GM18867 (cell line): Measurements from ENCODE around the gene EHD2.
"Not testable (repeated sequence)": the region's sequence is repeated elsewhere in the genome, so short reads cannot be mapped to it uniquely, and the experiment has no call there.

Experiments used
- ATAC-seq: cut with Tn5 transposase; IDR thresholded peaks from one replicate; pipeline ENCODE4 v1.9.1; 2021; ENCODE audit warnings: mild to moderate bottlenecking, moderate library complexity; ENCODE audit not compliant: unreplicated experiment

EHD2 gene

GRCh38 chr19:47713046-47714021, at the start of gene EHD2:
EHD2 (plus strand) TSS chr19:47713422; CDS start chr19:47716613, 3,191 bp downstream.
- no peak for ATAC-seq

GRCh38 chr19:47663435-47663910, 49.7 kb upstream of the EHD2 start:
- ATAC-seq = no peak

- no peak for ATAC-seq
These were observed 49.1 kb upstream of the EHD2 start for GRCh38 chr19:47663911-47664771.

GRCh38 chr19:47668556-47668955, 44.7 kb upstream of the EHD2 start:
- not testable (repeated sequence) for ATAC-seq

- no peak for ATAC-seq
These were observed 42.5 kb upstream of the EHD2 start for GRCh38 chr19:47670736-47671135.

- ATAC-seq = no peak
These were observed 41.7 kb upstream of the EHD2 start for GRCh38 chr19:47671499-47671898.

- ATAC-seq = no peak
These were observed 39.8 kb upstream of the EHD2 start for GRCh38 chr19:47673426-47673825.

- no peak for ATAC-seq
These were observed 38.7 kb upstream of the EHD2 start for GRCh38 chr19:47674548-47674947.

- no peak for ATAC-seq
These were observed 38.0 kb upstream of the EHD2 start for GRCh38 chr19:47675271-47675670.

GRCh38 chr19:47675859-47676258, 37.4 kb upstream of the EHD2 start:
- no peak for ATAC-seq

- no peak for ATAC-seq
These were observed 36.4 kb upstream of the EHD2 start for GRCh38 chr19:47676811-47677210.

GRCh38 chr19:47679251-47679900, 33.8 kb upstream of the EHD2 start:
- no peak for ATAC-seq

- ATAC-seq = no peak
These were observed 33.0 kb upstream of the EHD2 start for GRCh38 chr19:47679922-47680857.

- ATAC-seq = no peak
These were observed 32.3 kb upstream of the EHD2 start for GRCh38 chr19:47680858-47681332.

GRCh38 chr19:47681388-47681787, 31.8 kb upstream of the EHD2 start:
- ATAC-seq = no peak

- ATAC-seq = no peak
These were observed 31.3 kb upstream of the EHD2 start for GRCh38 chr19:47681936-47682335.

GRCh38 chr19:47682939-47683338, 30.3 kb upstream of the EHD2 start:
- ATAC-seq = no peak

GRCh38 chr19:47686679-47687450, 26.4 kb upstream of the EHD2 start:
- ATAC-seq = no peak

GRCh38 chr19:47687906-47688305, 25.3 kb upstream of the EHD2 start:
- no peak for ATAC-seq
